ENCODE data around the gene ICAM1. TPM values are rescaled to one million over a fixed set of nuclear protein-coding genes. Genes with fewer than 3 reads are reported as not detected.
A peak's percentile ranks its signal among the peaks of the same experiment; 100 is the strongest.

ICAM1 gene
- total RNA-seq, 2 donors from 2014 or later = 8.9 to 25.1 TPM

DNA sequence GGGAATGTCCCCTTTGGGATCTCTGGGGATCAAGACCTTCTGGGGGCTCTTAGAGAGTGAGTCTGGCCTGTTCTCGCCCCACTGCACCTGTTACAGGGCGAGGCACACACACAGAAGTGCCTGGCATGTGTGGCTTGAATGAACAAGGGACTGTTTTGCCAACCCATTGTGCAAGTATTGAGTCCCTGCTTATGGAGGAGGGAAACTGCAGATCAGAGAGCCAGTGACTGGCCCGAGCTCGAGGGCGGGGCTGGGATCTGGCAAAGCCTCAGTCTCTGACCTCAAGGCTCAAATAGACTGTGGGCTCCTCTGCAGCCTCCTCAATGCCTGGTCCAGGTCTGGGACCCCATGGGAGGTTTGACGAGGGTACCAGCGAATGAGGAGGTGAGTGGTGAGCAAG, 56.9 kb downstream of the ICAM1 start:
- intact Hi-C loops (cut with DNase I) = no loop called here
- H3K36me3 ChIP-seq = peaks cover 5 to 49% of the 10 kb centered on the region in 2 donors
- no peak for DNase-seq (ENCODE audit: low spot score)

GRCh38 chr19:10328558-10329429, 57.9 kb downstream of the ICAM1 start:
- peaks cover 5 to 40% of the 10 kb centered on the region in 2 donors for H3K36me3 ChIP-seq
- no peaks in the 10 kb centered on the region for H3K9me3 ChIP-seq
- no peak for DNase-seq (ENCODE audit: low spot score)
- H3K27ac ChIP-seq = no peak overlapping the region
- TF ChIP-seq, protein P1, sequence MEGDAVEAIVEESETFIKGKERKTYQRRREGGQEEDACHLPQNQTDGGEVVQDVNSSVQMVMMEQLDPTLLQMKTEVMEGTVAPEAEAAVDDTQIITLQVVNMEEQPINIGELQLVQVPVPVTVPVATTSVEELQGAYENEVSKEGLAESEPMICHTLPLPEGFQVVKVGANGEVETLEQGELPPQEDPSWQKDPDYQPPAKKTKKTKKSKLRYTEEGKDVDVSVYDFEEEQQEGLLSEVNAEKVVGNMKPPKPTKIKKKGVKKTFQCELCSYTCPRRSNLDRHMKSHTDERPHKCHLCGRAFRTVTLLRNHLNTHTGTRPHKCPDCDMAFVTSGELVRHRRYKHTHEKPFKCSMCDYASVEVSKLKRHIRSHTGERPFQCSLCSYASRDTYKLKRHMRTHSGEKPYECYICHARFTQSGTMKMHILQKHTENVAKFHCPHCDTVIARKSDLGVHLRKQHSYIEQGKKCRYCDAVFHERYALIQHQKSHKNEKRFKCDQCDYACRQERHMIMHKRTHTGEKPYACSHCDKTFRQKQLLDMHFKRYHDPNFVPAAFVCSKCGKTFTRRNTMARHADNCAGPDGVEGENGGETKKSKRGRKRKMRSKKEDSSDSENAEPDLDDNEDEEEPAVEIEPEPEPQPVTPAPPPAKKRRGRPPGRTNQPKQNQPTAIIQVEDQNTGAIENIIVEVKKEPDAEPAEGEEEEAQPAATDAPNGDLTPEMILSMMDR (IDR thresholded peaks at IDR 0.05) = no peak
- TF ChIP-seq POLR2AphosphoS5 (IDR thresholded peaks at IDR 0.05) = no peak
- TF ChIP-seq POLR2A (IDR thresholded peaks at IDR 0.05) = no peak
- H3K4me1 ChIP-seq (replicated peaks) = peaks cover 9% of the 10 kb centered on the region
- no peaks in the 10 kb centered on the region for H3K27me3 ChIP-seq (replicated peaks; ENCODE audit: insufficient read depth)
- H3K4me3 ChIP-seq = no peak overlapping the region
- WGBS = 96% methylated on average over 41 of the region's 41 CpGs
- intact Hi-C loops (cut with DNase I) = no loop called here

More for the DNA sequence above, 56.9 kb downstream of the ICAM1 start:
- Histone ChIP-seq H3K27me3 (replicated peaks; ENCODE audit: insufficient read depth) (no peaks in the 10 kb centered on the region), H3K9me3 (no peaks in the 10 kb centered on the region), H3K27ac (no peak overlapping the region), H3K4me1 (replicated peaks) (peaks cover 8% of the 10 kb centered on the region), H3K4me3 (no peak overlapping the region)
- WGBS = 93% methylated on average over 7 of the region's 7 CpGs
- TF ChIP-seq POLR2AphosphoS5 (IDR thresholded peaks at IDR 0.05) (no peak), POLR2A (IDR thresholded peaks at IDR 0.05) (no peak)
- TF ChIP-seq, protein P1 (IDR thresholded peaks at IDR 0.05) = no peak

DNA sequence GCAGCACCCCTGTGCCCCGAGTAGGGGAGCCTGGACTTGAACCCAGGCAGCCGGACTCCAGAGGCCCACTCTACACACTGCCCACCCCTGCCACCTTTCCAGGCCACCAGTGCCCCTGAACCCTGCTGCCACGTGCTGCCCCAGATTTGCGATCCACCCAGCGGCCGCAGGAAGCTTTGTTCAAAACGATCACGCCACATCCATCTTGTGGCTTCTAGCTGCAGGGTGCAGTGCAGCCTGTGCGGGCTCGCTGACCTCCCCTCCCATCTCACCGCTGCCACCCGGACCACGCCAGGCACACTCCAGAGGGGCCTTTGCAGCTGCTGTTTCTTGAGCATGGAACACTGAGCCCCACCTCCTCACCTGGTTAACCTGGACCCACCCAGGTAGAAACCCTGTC, 58.6 kb downstream of the ICAM1 start:
- no peak for DNase-seq (ENCODE audit: low spot score)
- no peaks in the 10 kb centered on the region for H3K27me3 ChIP-seq (replicated peaks; ENCODE audit: insufficient read depth)
- TF ChIP-seq POLR2A (IDR thresholded peaks at IDR 0.05) (no peak), POLR2AphosphoS5 (IDR thresholded peaks at IDR 0.05) (no peak)
- TF ChIP-seq, protein P1 (IDR thresholded peaks at IDR 0.05) = no peak
- intact Hi-C loops (cut with DNase I) = no loop called here
- WGBS = 91% methylated on average over 13 of the region's 13 CpGs
- peaks cover 5 to 40% of the 10 kb centered on the region in 2 donors for H3K36me3 ChIP-seq
- no peak overlapping the region for H3K27ac ChIP-seq
- peaks cover 11% of the 10 kb centered on the region for H3K4me1 ChIP-seq (replicated peaks)
- H3K9me3 ChIP-seq = no peaks in the 10 kb centered on the region
- no peak overlapping the region for H3K4me3 ChIP-seq

DNA sequence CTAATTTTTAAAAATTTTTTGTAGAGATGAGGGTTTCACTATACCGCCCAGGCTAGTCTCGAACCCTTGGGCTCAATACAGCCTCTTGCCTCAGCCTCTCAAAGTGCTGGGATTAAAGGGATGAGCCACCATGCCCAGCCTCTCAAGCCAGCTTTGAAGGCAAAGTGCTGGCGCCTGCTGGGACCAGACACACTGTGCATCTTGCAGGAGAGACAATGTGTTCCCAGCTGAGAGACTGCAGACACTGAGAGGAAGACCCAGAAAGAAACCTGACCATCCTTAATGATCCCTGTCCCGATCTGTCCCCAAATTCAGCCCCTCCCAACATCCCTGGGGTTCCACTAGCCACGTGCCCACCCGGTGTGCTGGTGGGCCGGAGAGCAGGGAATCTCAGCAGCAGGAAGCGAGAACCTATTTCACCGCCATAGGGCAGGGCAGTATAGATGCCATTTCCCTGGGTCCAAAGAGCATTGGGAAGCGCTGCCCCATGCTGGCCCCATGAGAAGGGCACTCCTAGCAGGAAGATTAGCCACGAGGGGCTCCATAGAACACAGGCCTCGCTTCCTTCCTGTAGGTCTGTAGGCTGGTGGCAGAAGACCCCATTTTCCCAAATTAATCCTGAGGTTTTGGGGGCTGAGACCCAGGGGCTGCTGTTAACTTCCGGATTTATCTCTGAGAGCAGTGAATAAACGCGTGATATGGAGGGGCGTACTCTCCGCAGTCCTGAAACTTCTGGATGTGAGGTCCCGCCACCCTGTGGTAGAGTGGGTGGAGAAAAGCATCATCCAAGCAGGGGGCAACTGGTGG, 61.4 kb downstream of the ICAM1 start:
- peak overlapping the region in 1 of 2 donors; percentile 92 for H3K27ac ChIP-seq
- no peaks in the 10 kb centered on the region for H3K27me3 ChIP-seq (replicated peaks; ENCODE audit: insufficient read depth)
- H3K36me3 ChIP-seq = peaks cover 0 to 20% of the 10 kb centered on the region in 2 donors
- no peak for DNase-seq (ENCODE audit: low spot score)
- intact Hi-C loops (cut with DNase I) = loop anchor here (2.0 kb wide), 1 partner anchor 48 kb away; the partner anchor contains the start of gene TYK2
- H3K4me3 ChIP-seq = peak overlapping the region; percentile 73 to 81
- peaks cover 13% of the 10 kb centered on the region for H3K4me1 ChIP-seq (replicated peaks)
- H3K9me3 ChIP-seq = no peaks in the 10 kb centered on the region
- TF ChIP-seq, protein P1 (IDR thresholded peaks at IDR 0.05) = no peak
- TF ChIP-seq POLR2AphosphoS5 (IDR thresholded peaks at IDR 0.05) (no peak), POLR2A (IDR thresholded peaks at IDR 0.05) (no peak)
- 31% methylated on average over 18 of the region's 18 CpGs for WGBS

Measured in prostate gland (tissue), 2 donors.